HG03460 (cell line): Measurements from ENCODE around the gene MMP25.

ENCODE experiments used
- ATAC-seq: cut with Tn5 transposase; IDR thresholded peaks from one replicate; pipeline ENCODE4 v1.9.1; 2021; ENCODE audit not compliant: unreplicated experiment

Gene MMP25

GRCh38 chr16:3017344-3017743 is 29.0 kb upstream of the MMP25 start:
- no peak for ATAC-seq

- no peak for ATAC-seq
Measured at GRCh38 chr16:3017794-3018506, 28.4 kb upstream of the MMP25 start, which contains the start of gene CLDN6. Gene CLDN6, minus strand, starts transcription at chr16:3018183. Its CDS starts 2,162 bp downstream, at chr16:3016021.

- ATAC-seq = no peak
Measured at GRCh38 chr16:3019594-3020246, 26.6 kb upstream of the MMP25 start.

GRCh38 chr16:3020247-3020603 is 26.1 kb upstream of the MMP25 start, which contains the start of gene TNFRSF12A:
Gene TNFRSF12A, plus strand, starts transcription at chr16:3020368. Its CDS starts 30 bp downstream, at chr16:3020398.
- ATAC-seq = no peak

- no peak for ATAC-seq
Measured at GRCh38 chr16:3020604-3021448, 25.5 kb upstream of the MMP25 start.

- ATAC-seq = no peak
Measured at GRCh38 chr16:3021449-3022207, 24.7 kb upstream of the MMP25 start.

- no peak for ATAC-seq
Measured at GRCh38 chr16:3022208-3022683, 24.1 kb upstream of the MMP25 start.

GRCh38 chr16:3022684-3023414 is 23.5 kb upstream of the MMP25 start:
- no peak for ATAC-seq

GRCh38 chr16:3023415-3023668 is 23.0 kb upstream of the MMP25 start:
- no peak for ATAC-seq

GRCh38 chr16:3023669-3024478 is 22.5 kb upstream of the MMP25 start, which contains the start of the genes HCFC1R1 and THOC6:
Gene HCFC1R1, minus strand, starts transcription at chr16:3023942. Its CDS starts 1 bp downstream, at chr16:3023941.
Gene THOC6, plus strand, starts transcription at chr16:3024035. Its CDS starts 292 bp downstream, at chr16:3024327.
- ATAC-seq = peak; percentile 67

- no peak for ATAC-seq
Measured at GRCh38 chr16:3025032-3026002, 21.0 kb upstream of the MMP25 start.

- no peak for ATAC-seq
Measured at GRCh38 chr16:3026003-3026378, 20.4 kb upstream of the MMP25 start.

- no peak for ATAC-seq
Measured at GRCh38 chr16:3026609-3027488, 19.5 kb upstream of the MMP25 start.

- ATAC-seq = no peak
Measured at GRCh38 chr16:3027489-3027795, 18.9 kb upstream of the MMP25 start.

GRCh38 chr16:3027983-3028715 is 18.2 kb upstream of the MMP25 start:
- ATAC-seq = peak; percentile 32

- ATAC-seq = no peak
Measured at GRCh38 chr16:3028716-3029319, 17.5 kb upstream of the MMP25 start.
